ENCODE measurements around the gene ARID3C.
A peak's percentile ranks its signal among the peaks of the same experiment; 100 is the strongest.

- peak; percentile 50; the same call in 1 of the 2 replicates for TF ChIP-seq ZBTB17 (tag by site-specific recombination; IDR thresholded peaks at IDR 0.05)
- TF ChIP-seq PBX3 (CRISPR knock-in tag; IDR thresholded peaks at IDR 0.05), result no peak
- TF ChIP-seq TCF7L2 (IDR thresholded peaks at IDR 0.05; ENCODE audit: borderline replicate concordance, low read depth, low read length), result no peak
- TF ChIP-seq ZXDB (tag by site-specific recombination; IDR thresholded peaks at IDR 0.05), result no peak
- TF ChIP-seq MYNN (tag by site-specific recombination; IDR thresholded peaks at IDR 0.05; ENCODE audit: borderline replicate concordance), result no peak
- TF ChIP-seq TRIM28 (IDR thresholded peaks at IDR 0.05; ENCODE audit: borderline replicate concordance, low read length), result peak; percentile 33; the same call in 1 of the 2 replicates
- TF ChIP-seq ZNF132 (tag by site-specific recombination; IDR thresholded peaks at IDR 0.05; ENCODE audit: borderline replicate concordance), result no peak
- no peak for TF ChIP-seq ZNF121 (tag by site-specific recombination; IDR thresholded peaks at IDR 0.05)
- no peak for TF ChIP-seq ZNF280D (tag by site-specific recombination; IDR thresholded peaks at IDR 0.05)
- TF ChIP-seq ZFP69B (tag by site-specific recombination; IDR thresholded peaks at IDR 0.05), result no peak
- TF ChIP-seq, protein P1, sequence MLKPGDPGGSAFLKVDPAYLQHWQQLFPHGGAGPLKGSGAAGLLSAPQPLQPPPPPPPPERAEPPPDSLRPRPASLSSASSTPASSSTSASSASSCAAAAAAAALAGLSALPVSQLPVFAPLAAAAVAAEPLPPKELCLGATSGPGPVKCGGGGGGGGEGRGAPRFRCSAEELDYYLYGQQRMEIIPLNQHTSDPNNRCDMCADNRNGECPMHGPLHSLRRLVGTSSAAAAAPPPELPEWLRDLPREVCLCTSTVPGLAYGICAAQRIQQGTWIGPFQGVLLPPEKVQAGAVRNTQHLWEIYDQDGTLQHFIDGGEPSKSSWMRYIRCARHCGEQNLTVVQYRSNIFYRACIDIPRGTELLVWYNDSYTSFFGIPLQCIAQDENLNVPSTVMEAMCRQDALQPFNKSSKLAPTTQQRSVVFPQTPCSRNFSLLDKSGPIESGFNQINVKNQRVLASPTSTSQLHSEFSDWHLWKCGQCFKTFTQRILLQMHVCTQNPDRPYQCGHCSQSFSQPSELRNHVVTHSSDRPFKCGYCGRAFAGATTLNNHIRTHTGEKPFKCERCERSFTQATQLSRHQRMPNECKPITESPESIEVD (tag by site-specific recombination; IDR thresholded peaks at IDR 0.05), result no peak
- no peak for TF ChIP-seq KLF8 (tag by site-specific recombination; IDR thresholded peaks at IDR 0.05)
Observed at GRCh38 chr9:34675048-34675714, 46.3 kb upstream of the ARID3C start.
